Measurements from ENCODE around the gene IL20RA.
"Not testable (repeated sequence)": the region's sequence is repeated elsewhere in the genome, so short reads cannot be mapped to it uniquely, and the experiment has no call there.

The IL20RA gene, protein sequence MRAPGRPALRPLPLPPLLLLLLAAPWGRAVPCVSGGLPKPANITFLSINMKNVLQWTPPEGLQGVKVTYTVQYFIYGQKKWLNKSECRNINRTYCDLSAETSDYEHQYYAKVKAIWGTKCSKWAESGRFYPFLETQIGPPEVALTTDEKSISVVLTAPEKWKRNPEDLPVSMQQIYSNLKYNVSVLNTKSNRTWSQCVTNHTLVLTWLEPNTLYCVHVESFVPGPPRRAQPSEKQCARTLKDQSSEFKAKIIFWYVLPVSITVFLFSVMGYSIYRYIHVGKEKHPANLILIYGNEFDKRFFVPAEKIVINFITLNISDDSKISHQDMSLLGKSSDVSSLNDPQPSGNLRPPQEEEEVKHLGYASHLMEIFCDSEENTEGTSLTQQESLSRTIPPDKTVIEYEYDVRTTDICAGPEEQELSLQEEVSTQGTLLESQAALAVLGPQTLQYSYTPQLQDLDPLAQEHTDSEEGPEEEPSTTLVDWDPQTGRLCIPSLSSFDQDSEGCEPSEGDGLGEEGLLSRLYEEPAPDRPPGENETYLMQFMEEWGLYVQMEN

DNA sequence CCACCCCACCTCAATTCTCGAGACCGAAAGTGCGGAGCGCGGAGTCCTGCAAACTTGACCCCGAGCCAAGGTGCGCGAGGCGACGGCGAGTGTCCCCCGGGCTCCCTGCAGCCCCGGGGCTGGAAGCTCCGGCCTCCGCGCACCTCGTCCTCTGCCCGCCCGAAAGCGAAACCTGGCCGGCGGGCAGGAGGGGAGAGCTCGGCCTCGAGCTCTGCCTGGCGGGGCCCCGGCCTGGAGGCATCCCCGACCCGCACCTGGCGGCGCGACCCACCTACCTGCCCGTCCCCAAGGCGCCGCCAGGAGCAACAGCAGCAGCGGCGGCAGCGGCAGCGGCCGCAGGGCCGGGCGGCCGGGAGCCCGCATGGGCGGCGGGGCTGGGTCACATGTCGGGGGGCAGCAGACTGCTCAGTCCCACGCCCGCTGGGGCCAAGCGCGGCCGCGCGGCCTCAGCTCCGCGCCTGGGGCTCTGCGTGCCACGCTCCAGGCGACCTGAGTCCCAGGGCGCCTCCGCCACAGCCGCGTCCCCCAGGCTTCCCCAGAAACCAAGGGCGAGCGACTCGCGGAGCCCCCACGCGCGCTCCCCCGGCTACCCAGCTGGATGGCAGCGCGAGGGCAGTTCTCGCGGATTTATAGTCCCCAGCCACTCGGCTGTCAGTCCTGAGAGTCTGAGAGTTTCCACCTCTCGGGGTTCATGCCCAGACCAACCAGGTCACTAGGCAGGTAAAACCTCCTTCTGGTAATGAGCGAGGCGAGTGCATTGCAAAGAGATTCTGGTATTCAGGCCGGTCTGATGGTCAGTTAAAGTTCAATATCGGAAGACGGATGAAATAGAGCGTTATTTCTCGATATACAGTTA, at the start of gene IL20RA:
TSS of gene IL20RA (minus strand) at position 600 of the 856 bp plus-strand sequence. CDS start at position 363, 237 bp downstream.
- DNase-seq (ENCODE audit: low spot score in 2 of 2) (no peak), ATAC-seq (peak; percentile 56)
- H3K4me1 Mint-ChIP-seq = peaks cover 6% of the 10 kb centered on the region
- H3K36me3 Mint-ChIP-seq = no peaks in the 10 kb centered on the region
- peak within 1 kb of the TSS; percentile 69 for H3K4me3 Mint-ChIP-seq
- no peaks in the 10 kb centered on the region for H3K9me3 Mint-ChIP-seq
- H3K27ac Mint-ChIP-seq = no peak within 1 kb of the TSS

DNA sequence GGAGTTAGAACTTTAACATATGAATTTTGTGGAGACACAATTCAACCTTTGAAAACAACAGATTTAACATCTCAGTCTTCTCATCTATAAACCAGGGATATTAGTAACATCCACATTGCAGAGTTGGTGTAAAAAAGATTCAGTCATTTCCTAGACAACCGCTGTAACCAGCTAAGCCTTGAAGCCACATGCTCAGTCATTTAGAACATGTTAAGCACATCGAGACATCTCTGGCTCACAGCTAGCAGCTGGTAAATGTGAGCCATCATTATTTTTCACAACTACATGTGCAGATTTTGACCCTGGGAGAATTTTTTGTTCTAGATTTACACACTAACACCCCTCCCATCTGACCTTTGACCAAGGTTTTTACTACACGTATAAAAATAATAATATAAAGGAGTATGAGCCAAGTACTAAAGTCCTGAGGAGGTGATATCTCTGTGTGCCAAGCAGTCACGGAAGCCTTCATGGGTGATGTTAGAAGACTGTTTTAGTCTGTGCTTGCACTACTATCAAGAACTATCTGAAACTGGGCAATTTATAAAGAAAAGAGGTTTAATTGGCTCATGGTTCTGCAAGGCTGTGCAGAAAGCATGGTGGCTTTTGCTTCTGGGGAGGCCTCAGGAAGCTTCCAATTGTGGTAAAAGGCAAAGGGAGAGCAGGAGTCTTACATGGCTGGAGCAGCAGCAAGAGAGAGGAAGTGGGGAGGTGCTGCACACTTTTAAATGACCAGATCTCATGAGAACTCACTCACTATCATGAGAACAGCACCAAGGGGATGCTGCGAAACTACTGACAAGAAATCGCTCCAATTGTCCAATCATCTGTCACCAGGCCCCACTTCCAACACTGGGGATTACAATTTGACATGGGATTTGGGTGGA, 48.7 kb upstream of the IL20RA start:
- DNase-seq (ENCODE audit: low spot score in 2 of 2) (no peak), ATAC-seq (peak; percentile 86)
- H3K27ac Mint-ChIP-seq = no peak overlapping the region
- no peaks in the 10 kb centered on the region for H3K36me3 Mint-ChIP-seq
- no peaks in the 10 kb centered on the region for H3K9me3 Mint-ChIP-seq
- no peak overlapping the region for H3K4me3 Mint-ChIP-seq
- peaks cover 40% of the 10 kb centered on the region for H3K4me1 Mint-ChIP-seq

DNA sequence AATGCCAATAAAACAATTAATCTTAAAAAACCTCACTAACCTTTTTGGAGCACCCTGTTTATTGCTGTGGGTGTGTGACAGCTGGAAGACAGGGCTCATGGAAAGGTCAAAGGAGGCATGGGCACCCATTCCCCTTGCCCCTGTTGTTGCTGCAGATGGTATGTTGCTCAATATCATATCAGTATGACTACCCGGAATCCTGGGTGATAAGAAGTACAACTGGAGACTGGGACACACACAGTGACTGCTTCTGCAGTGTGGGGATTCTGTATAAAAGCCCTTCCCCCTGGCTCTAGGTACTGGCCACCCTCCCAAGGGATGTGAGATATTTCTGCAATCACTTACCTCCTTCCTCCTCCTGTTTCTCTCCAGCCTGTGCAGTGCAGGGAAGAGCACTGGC, 47.3 kb upstream of the IL20RA start:
- Mint-ChIP-seq H3K36me3 (peaks cover 5% of the 10 kb centered on the region), H3K9me3 (no peaks in the 10 kb centered on the region), H3K4me1 (peaks cover 41% of the 10 kb centered on the region), H3K4me3 (no peak overlapping the region), H3K27ac (no peak overlapping the region)
- DNase-seq (ENCODE audit: low spot score in 2 of 2) = no peak
- no peak for ATAC-seq

DNA sequence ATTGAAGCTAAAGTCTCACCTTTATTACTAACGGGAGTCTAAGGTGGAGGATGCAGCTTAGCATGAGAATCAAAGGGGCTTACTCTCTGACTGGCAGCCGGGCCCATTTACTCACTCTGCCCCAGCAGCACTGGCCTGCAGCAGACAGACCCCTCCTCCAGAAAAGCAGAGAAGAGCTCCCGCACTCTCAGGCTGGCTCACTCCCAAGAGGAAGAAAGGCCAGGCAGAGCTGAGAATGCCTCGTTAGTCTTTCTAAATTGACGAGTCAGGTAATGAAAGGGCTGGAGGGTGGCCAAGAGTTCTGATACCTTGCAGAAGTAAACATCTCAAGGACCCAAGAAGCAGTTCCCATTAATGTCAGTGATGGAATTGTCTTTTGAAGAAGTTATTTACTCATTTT, 44.5 kb upstream of the IL20RA start:
- Mint-ChIP-seq H3K27ac (no peak overlapping the region), H3K9me3 (no peaks in the 10 kb centered on the region), H3K36me3 (peaks cover 5% of the 10 kb centered on the region), H3K4me3 (no peak overlapping the region), H3K4me1 (peaks cover 28% of the 10 kb centered on the region)
- no peak for ATAC-seq
- no peak for DNase-seq (ENCODE audit: low spot score in 2 of 2)

DNA sequence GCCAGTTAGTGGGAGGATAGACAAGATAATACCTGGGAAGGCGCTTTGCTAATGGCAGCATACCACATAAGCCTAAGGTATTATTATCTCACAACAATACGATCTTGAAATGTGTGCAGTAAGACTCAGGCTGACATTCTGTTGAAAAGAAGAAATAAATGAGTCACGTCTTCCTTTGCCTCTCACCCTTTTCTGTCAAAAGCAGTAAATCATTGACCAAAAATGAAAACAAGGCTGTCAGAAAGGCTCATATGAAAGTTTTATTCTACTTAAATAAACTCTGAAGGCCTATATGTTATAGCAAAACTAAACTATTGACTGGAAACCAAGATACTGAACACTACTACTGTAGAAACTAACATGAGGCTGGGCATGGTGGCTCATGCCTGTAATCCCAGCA, 43.1 kb upstream of the IL20RA start:
- ATAC-seq (peak; percentile 80), DNase-seq (ENCODE audit: low spot score in 2 of 2) (no peak)
- H3K36me3 Mint-ChIP-seq = peaks cover 5% of the 10 kb centered on the region
- no peak overlapping the region for H3K4me3 Mint-ChIP-seq
- H3K4me1 Mint-ChIP-seq = peaks cover 17% of the 10 kb centered on the region
- no peak overlapping the region for H3K27ac Mint-ChIP-seq
- no peaks in the 10 kb centered on the region for H3K9me3 Mint-ChIP-seq

DNA sequence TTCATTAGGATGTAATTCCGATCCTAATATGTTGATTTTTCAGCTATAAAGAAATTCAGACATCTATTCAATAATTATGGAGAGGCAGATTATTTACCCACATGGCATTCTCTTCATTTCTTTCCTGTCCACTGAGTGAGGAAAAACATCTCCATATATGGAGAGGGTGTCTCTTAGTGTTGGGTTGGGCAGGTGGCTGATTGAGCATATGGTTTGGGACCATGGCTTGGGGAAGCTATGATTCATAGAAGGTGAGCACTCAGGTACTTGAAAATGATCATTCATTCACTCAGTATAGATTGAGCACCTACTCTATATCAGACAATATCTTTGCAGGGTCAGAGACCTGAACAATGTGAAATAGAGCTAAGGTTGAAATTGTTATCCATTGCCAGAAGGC, 41.3 kb upstream of the IL20RA start:
- peaks cover 5% of the 10 kb centered on the region for H3K36me3 Mint-ChIP-seq
- no peak overlapping the region for H3K27ac Mint-ChIP-seq
- no peak for DNase-seq (ENCODE audit: low spot score in 2 of 2)
- no peak for ATAC-seq
- no peak overlapping the region for H3K4me3 Mint-ChIP-seq
- peaks cover 16% of the 10 kb centered on the region for H3K4me1 Mint-ChIP-seq
- no peaks in the 10 kb centered on the region for H3K9me3 Mint-ChIP-seq

DNA sequence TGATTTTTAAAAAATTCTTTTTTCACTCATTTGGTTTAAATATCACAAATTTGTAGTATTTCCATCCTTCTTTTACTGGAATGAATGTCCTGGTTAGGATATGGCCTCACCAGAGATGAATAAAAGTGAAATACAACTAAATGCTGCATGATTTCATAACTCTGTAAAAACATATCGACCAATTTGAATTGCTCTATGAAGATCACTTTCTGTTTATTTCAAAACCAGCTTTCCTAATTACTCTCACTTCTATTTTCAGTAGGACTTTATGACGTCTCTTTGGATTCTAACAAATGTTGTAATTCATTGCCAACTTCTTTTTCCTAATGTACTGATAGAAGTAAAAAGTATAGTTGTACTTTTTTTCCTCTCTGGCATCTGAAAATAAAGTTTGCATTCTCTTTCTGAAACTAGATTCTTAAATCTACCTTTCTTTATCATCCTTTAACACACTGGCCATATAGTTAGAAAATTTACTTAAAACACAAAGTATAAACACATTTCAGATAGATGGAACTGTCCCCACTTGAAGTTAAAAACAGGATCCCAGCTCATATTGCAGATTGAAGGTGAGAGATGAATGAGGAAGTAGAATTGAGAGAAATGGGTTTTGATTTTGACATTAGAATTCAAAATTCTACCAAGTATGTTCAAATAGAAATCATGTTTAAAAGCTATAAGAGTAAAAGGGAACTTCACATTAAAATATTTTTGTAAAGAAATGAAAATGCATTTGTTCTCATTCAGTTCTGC, 40.3 kb upstream of the IL20RA start:
- Mint-ChIP-seq H3K36me3 (peaks cover 5% of the 10 kb centered on the region), H3K4me3 (no peak overlapping the region), H3K4me1 (peaks cover 16% of the 10 kb centered on the region), H3K9me3 (no peaks in the 10 kb centered on the region), H3K27ac (no peak overlapping the region)
- DNase-seq (ENCODE audit: low spot score in 2 of 2) (no peak), ATAC-seq (peak; percentile 57)

DNA sequence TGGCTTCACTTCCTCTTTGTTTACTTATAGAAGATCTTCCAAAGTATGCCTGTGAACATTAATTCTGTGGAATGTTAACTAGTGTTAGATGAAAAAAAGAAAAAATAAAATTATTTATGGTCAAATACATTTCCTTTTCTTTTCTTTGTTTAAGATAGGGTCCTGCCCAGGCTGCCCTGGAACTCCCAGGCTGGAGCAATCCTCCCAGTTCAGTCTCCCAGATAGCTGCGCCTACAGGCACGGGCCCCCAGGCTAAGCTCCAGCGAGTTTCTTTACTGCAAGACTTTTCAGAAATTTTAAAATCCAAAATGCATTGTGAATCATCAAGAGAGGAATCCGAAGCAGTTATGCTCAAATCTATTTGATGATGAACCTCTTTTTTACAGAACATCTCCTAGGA, 39.3 kb upstream of the IL20RA start:
- Mint-ChIP-seq H3K27ac (no peak overlapping the region), H3K36me3 (peaks cover 5% of the 10 kb centered on the region), H3K4me3 (no peak overlapping the region), H3K9me3 (no peaks in the 10 kb centered on the region), H3K4me1 (peaks cover 16% of the 10 kb centered on the region)
- DNase-seq (ENCODE audit: low spot score in 2 of 2) (no peak), ATAC-seq (no peak)

DNA sequence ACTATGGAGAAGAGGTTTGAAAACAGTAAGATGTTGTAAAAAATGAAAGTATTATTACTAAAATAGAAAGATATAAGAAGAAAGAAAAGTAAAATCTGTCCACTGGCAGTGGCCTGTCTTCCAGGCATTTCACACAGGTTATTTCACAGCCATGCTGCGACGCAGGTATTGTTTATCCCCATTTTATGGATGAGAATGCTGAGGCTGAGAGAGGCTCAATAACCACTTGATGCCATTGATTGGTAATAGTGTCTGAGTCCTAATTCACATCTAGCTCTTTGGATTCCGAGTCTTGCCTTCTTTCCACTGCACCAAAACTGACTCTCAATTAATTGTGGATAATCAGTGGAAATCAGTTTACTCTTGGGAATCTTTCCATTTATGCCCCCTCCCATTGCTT, 37.2 kb upstream of the IL20RA start:
- H3K27ac Mint-ChIP-seq = no peak overlapping the region
- no peak for ATAC-seq

DNA sequence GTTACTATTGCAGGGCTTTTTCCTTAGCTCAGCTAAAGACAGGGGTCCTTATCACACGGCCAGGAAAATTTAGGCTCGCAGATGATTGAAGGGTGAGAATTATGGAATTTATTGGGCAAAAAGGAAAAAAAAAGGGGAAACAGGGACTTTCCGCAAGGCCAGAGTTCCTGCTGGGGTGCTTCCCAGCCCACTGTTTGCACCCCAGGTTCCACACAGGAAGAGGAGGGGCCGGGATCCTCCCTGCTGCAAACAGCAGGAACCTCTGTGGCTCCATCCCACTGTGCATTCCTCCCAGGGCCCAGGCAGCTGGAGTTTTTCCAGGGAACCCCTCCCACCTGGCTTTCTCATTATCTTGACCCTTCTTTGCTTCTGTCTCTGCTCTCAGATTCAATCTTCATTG, 35.9 kb upstream of the IL20RA start:
- ATAC-seq = no peak

More for the DNA sequence above, 37.2 kb upstream of the IL20RA start:
- H3K4me1 Mint-ChIP-seq = peaks cover 10% of the 10 kb centered on the region
- no peak overlapping the region for H3K4me3 Mint-ChIP-seq
- H3K9me3 Mint-ChIP-seq = no peaks in the 10 kb centered on the region
- no peak for DNase-seq (ENCODE audit: low spot score in 2 of 2)
- H3K36me3 Mint-ChIP-seq = no peaks in the 10 kb centered on the region

DNA sequence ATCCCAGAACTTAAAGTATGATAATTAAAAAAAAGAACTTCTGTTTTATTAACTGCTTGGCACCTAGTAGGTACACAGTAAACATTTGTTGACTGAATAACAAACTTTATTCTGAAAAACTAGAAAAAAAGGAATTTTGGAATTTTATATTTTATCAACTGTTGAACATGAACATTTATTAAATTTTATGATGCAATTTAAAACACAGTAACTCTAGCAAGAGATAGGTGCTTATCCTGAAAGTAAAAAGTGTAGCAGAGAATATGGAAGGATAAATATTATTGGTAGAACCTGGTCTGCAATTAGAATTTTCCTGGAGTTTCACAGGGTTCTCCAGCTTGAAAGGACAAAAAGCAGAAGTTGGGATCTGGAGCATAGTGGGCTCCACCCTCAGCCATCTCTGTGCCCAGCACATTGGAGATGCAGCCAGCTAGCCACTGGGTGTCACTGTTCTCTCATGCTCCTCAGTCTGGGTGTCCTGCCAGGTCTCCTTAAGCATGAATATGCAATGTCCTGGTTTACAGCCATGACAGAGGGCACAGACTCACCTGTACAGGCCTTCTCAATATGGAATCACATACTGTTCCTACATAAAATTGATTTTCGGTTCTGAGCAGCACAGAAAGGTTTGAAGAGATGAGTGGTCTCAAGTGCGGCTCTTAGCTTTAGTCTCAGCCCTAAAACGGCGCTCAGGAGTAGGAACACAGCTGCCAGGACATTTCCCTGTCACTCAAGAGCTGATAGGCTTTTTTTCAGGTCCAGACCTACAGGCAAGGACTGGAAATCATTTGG, 31.7 kb upstream of the IL20RA start:
- ATAC-seq (peak; percentile 97), DNase-seq (ENCODE audit: low spot score in 2 of 2) (peak; percentile 40 to 73)

More for the DNA sequence above, 35.9 kb upstream of the IL20RA start:
- no peak overlapping the region for H3K4me3 Mint-ChIP-seq
- no peak overlapping the region for H3K27ac Mint-ChIP-seq
- no peaks in the 10 kb centered on the region for H3K36me3 Mint-ChIP-seq
- no peaks in the 10 kb centered on the region for H3K9me3 Mint-ChIP-seq
- DNase-seq (ENCODE audit: low spot score in 2 of 2) = no peak
- peaks cover 10% of the 10 kb centered on the region for H3K4me1 Mint-ChIP-seq

DNA sequence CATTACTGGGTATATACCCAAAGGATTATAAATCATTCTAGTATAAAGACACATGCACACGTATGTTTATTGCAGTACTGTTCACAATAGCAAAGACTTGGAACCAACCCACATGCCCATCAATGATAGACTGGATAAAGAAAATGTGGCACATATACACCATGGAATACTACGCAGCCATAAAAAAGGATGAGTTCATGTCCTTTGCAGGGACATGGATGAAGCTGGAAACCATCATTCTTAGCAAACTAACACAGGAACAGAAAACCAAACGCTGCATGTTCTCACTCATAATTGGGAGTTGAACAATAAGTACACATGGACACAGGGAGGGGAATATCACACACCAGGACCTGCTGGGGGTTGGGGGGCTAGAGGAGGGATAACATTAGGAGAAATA, 31.0 kb upstream of the IL20RA start:
- not testable (repeated sequence) for H3K4me1 Mint-ChIP-seq; H3K36me3 Mint-ChIP-seq; DNase-seq (ENCODE audit: low spot score in 2 of 2)

More for the DNA sequence above, 31.7 kb upstream of the IL20RA start:
- no peak overlapping the region for H3K4me3 Mint-ChIP-seq
- no peaks in the 10 kb centered on the region for H3K36me3 Mint-ChIP-seq
- no peaks in the 10 kb centered on the region for H3K4me1 Mint-ChIP-seq
- peaks cover 9% of the 10 kb centered on the region for H3K9me3 Mint-ChIP-seq
- no peak overlapping the region for H3K27ac Mint-ChIP-seq

DNA sequence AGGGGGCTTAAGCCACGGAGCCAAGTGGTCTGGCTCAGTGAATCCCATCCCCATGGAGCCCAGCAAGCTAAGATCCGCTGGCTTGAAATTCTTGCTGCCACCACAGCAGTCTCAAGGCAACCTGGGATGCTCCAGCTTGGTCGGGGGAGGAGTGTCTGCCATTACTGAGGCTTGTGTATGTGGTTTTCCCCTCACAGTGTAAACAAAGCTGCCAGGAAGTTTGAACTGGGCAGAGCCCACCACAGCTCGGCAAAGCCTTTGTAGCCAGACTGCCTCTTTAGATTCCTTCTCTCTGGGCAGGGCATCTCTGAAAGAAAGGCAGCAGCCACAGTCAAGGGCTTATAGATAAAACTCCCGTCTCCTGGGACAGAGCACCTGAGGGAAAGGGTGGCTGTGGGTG, 25.5 kb upstream of the IL20RA start:
- ATAC-seq (no peak), DNase-seq (ENCODE audit: low spot score in 2 of 2) (no peak)
- no peaks in the 10 kb centered on the region for H3K36me3 Mint-ChIP-seq
- H3K4me3 Mint-ChIP-seq = no peak overlapping the region
- H3K9me3 Mint-ChIP-seq = peaks cover 12% of the 10 kb centered on the region
- peaks cover 9% of the 10 kb centered on the region for H3K4me1 Mint-ChIP-seq
- H3K27ac Mint-ChIP-seq = no peak overlapping the region

More for the DNA sequence above, 31.0 kb upstream of the IL20RA start:
- not testable (repeated sequence) for H3K4me3 Mint-ChIP-seq, ATAC-seq, H3K27ac Mint-ChIP-seq
- peaks cover 12% of the 10 kb centered on the region for H3K9me3 Mint-ChIP-seq

All from stimulated activated effector memory CD8-positive, alpha-beta T cell treated with anti-CD3 and anti-CD28 coated beads, Interleukin-12 subunit alpha, Interleukin-12 subunit beta, amount 100 ng/mL, for 72 hours (primary cell).